GM12892 (cell line): ENCODE results near the gene PORCN.

ENCODE experiments used
- POLR2A ChIP-seq: IDR thresholded peaks from 2 replicates; pipeline ENCODE4 v1.6.1; 2011; ENCODE audit warnings: low read depth, low read length, control low read depth
- POLR2AphosphoS5 ChIP-seq: IDR thresholded peaks from 2 replicates; pipeline ENCODE4 v1.6.1; 2011; ENCODE audit warnings: low read depth, low read length, control low read depth
- TAF1 ChIP-seq: IDR thresholded peaks from 2 replicates; pipeline ENCODE4 v1.6.1; 2011; ENCODE audit warnings: low read depth, mild to moderate bottlenecking, control low read depth, low read length, borderline replicate concordance

GRCh38 chrX:48513670-48514069 lies 4.9 kb downstream of the PORCN start:
- TF ChIP-seq POLR2AphosphoS5 (no peak), POLR2A (no peak), TAF1 (no peak)
